ENCODE results near the gene UBAP1L.
"Not testable (repeated sequence)": the region's sequence is repeated elsewhere in the genome, so short reads cannot be mapped to it uniquely, and the experiment has no call there.

The UBAP1L gene

DNA sequence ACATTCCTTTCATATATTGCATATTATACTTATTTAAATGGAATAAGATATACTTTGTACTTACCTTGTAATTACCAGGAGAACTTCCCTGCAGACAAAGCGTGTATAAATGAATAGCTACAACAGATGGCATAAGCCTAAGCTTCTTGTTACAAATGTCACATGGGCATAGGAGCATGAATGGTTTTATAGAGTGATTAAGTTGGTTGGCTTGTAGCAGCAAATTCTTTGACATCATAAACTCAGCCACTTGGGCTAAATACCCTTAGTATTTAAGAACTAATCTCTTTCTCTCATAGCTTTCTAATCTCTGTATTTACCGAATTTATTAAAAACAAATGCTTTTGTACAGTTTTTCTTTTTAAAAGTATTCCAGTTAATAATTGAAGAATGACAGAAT is at the start of gene UBAP1L:
Gene UBAP1L (minus strand): TSS at position 115 of the 400 bp plus-strand sequence. CDS start 8,985 bp downstream, outside the sequence.
- no peak for TF ChIP-seq CTCF (IDR thresholded peaks at IDR 0.05; ENCODE audit: low read depth, low read length)
- DNase-seq (ENCODE audit: extremely low read depth, low read depth): no peak

DNA sequence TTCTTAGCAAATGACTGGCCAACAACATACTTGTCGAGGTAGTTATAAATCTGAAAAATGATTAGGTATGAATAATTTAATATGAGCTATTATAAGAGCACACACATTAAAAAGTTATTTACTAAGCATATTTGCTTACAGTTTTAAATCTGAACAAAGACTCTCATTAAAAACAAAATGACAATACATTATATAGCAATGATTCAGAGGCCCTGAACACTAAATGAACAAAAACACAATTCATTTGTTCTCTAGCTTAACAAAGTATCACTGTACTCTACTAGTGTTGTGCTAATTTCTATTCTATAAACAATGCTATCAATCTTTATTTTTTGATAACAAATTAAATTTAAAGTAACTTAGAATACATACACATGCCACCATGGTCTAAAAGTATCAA is 49.1 kb upstream of the UBAP1L start:
- TF ChIP-seq CTCF (IDR thresholded peaks at IDR 0.05; ENCODE audit: low read depth, low read length): no peak
- no peak for DNase-seq (ENCODE audit: extremely low read depth, low read depth)

DNA sequence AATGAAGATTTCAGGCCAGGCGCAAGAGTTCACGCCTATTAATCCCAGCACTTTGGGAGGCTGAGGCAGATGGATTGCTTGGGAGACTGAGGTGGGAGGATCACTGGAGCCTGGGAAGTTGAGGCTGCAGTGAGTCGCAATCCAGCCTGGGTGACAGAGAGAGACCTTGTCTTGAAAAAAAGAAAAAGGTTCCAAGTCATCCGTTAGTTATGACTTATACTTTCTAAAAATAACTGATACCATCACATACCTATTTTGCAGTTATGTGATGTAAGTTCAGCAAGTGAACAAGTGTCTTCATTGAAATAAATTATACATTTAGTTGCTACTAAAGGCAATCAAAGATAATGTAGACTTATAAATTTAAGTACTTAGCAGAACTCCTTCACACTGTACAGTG is 48.0 kb upstream of the UBAP1L start:
- TF ChIP-seq CTCF (IDR thresholded peaks at IDR 0.05; ENCODE audit: low read depth, low read length): no peak
- no peak for DNase-seq (ENCODE audit: extremely low read depth, low read depth)

GRCh38 chr15:65156692-65157091 is 41.7 kb upstream of the UBAP1L start:
- TF ChIP-seq CTCF (IDR thresholded peaks at IDR 0.05; ENCODE audit: low read depth, low read length): no peak
- no peak for DNase-seq (ENCODE audit: extremely low read depth, low read depth)

- TF ChIP-seq CTCF (IDR thresholded peaks at IDR 0.05; ENCODE audit: low read depth, low read length): no peak
- DNase-seq (ENCODE audit: extremely low read depth, low read depth): no peak
These were observed 39.7 kb upstream of the UBAP1L start for GRCh38 chr15:65154720-65155119.

DNA sequence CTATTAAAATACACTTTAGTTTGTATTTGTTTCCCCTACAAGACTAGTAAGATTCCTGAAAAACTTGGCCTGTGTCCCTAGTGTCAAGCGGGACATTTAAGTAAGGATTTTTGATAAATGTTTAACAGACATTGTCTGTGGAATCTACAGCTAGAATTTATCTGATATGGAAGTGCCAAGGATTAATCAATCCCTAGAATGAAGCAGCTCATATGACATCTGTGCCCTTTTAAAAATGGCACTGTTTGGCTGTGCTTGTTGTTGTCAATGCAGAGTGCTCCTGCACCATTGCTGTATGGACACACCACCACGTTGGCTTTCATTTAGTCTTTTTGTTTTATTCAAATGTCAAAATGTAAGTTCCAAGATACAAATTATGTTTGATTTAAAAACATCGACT is 32.9 kb upstream of the UBAP1L start:
- DNase-seq (ENCODE audit: extremely low read depth, low read depth): no peak
- TF ChIP-seq CTCF (IDR thresholded peaks at IDR 0.05; ENCODE audit: low read depth, low read length): no peak

GRCh38 chr15:65146438-65146837 is 31.4 kb upstream of the UBAP1L start:
- no peak for TF ChIP-seq CTCF (IDR thresholded peaks at IDR 0.05; ENCODE audit: low read depth, low read length)
- DNase-seq (ENCODE audit: extremely low read depth, low read depth): no peak

GRCh38 chr15:65138631-65139030 is 23.6 kb upstream of the UBAP1L start:
- not testable (repeated sequence) for DNase-seq (ENCODE audit: extremely low read depth, low read depth)

DNA sequence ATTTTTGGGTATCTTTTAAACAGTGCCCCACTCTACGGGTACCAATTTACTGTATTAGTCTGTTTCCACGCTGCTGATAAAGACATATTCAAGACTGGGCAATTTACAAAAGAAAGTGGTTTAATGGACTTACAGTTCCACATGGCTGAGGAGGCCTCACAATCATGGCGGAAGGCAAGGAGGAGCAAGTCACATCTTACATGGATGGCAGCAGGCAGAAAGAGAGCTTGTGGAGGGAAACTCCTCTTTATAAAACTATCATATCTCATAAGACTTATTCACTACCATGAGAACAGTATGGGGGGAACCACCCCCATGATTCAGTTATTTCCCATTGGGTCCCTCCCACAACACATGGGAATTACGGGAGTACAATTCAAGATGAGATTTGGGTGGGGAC is 22.9 kb upstream of the UBAP1L start:
- not testable (repeated sequence) for DNase-seq (ENCODE audit: extremely low read depth, low read depth)

- DNase-seq (ENCODE audit: extremely low read depth, low read depth): not testable (repeated sequence)
These were observed 22.1 kb upstream of the UBAP1L start for GRCh38 chr15:65137089-65137488.
